ENCODE data around the gene STX16. TPM values are rescaled to one million over a fixed set of nuclear protein-coding genes. Genes with fewer than 3 reads are reported as not detected.

The STX16 gene
- total and polyA plus RNA-seq, 9 of the 15 experiments (the other 6 are each of a cell fraction or from before 2014, with no cell fraction given) = 4.4 to 43.5 (median 14.7) TPM

DNA sequence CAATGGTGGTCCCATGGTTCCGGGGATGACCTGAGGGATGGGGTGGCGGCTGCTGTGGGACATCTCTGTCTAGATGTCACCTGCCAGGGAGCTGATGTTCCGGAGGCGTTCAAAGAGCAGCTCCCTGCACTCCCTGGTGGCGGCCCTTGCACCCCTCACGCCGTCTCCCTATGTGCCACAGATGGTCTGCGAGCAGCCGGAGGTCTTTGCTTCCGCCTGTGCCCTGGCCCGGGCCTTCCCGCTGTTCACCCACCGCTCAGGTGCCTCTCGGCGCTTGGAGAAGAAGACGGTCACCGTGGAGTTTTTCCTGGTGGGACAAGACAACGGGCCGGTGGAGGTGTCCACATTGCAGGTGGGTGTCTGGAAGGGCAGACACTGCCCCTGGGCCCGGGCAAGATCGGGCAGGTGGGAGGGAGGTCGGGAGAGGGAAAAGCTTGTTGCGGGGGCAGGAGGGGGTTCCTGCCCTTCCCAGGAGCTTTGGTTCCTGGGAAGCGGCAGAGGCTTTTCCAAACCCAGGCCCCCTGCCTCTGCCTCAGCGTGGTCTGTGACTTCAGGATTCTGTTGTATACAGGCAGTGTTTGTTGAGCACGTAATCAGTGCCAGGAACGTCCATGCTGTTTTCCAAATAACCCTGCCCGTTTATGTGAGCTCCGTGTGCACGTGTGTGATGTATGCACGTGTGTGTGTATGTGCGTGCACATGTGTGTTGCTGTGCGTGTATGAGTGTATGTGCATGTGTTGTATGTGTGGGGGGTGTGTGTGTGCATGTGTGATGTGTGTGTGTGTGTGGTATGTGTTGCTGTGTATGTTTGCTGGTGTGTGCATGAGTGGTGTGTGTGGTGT, 43.4 kb downstream of the STX16 start:
- Histone ChIP-seq H3K4me3 (no peak overlapping the region), H3K27ac (ENCODE audit: extremely low read depth, low read depth, low read length) (no peak overlapping the region), H3K4me1 (replicated peaks in 1 of 2; ENCODE audit: control insufficient read depth in 2 of 2, insufficient read depth in 2 of 2, low read length in 2 of 2) (peaks cover 3 to 39% of the 10 kb centered on the region in 2 experiments; a peak in 3 of 5 replicates), H2AFZ (ENCODE audit: low read depth, low read length) (no peak overlapping the region), H3K4me2 (ENCODE audit: insufficient read depth, low read length) (no peak overlapping the region), H3K9me3 (replicated peaks; ENCODE audit: control insufficient read depth, insufficient read depth, low read depth, low read length) (no peaks in the 10 kb centered on the region), H4K20me1 (replicated peaks; ENCODE audit: control insufficient read depth, insufficient read depth, low read length) (no peaks in the 10 kb centered on the region), H3K36me3 (ENCODE audit: control insufficient read depth, insufficient read depth, low read length) (no peaks in the 10 kb centered on the region; the same call in 2 of the 3 replicates), H3K9me1 (ENCODE audit: control insufficient read depth, insufficient read depth, low read length) (peaks cover 6% of the 10 kb centered on the region), H3K27me3 (ENCODE audit: control insufficient read depth in 2 of 2, insufficient read depth in 2 of 2, low read length in 2 of 2) (no peaks in the 10 kb centered on the region; a peak in 1 of 5 replicates), H3K79me2 (ENCODE audit: control insufficient read depth, insufficient read depth, low read length) (no peaks in the 10 kb centered on the region), H3K9ac (ENCODE audit: insufficient read depth in 1 of 2, low read depth in 2 of 2, low read length in 2 of 2) (no peak overlapping the region)
- no TSS peak for BruUV-seq (replicated peaks)
- TF ChIP-seq ZNF766 (CRISPR knock-in tag; conservative IDR thresholded peaks at IDR 0.05) (no peak), ZNF184 (CRISPR knock-in tag; IDR thresholded peaks at IDR 0.05) (no peak)
- POLR2A ChIA-PET = interaction anchor here (0.8 kb wide), 1 partner anchor 10 kb away, joined by 4 read pairs; no protein-coding TSS in a partner anchor
- intact Hi-C loops (cut with micrococcal nuclease) = no loop called here
- 85% methylated on average over 30 of the region's 33 CpGs for WGBS (ENCODE audit: insufficient coverage, low coverage, missing lambda C conversion rate)
- DNase-seq (ENCODE audit: extremely low read depth in 1 of 4, low spot score in 3 of 4) (no peak), ATAC-seq (no peak), FAIRE-seq (no peak)
- in situ Hi-C loops (cut with MboI) = no loop called here
- CTCF ChIA-PET (ENCODE audit: low intra/inter-chr PET ratio) = no interaction called here

DNA sequence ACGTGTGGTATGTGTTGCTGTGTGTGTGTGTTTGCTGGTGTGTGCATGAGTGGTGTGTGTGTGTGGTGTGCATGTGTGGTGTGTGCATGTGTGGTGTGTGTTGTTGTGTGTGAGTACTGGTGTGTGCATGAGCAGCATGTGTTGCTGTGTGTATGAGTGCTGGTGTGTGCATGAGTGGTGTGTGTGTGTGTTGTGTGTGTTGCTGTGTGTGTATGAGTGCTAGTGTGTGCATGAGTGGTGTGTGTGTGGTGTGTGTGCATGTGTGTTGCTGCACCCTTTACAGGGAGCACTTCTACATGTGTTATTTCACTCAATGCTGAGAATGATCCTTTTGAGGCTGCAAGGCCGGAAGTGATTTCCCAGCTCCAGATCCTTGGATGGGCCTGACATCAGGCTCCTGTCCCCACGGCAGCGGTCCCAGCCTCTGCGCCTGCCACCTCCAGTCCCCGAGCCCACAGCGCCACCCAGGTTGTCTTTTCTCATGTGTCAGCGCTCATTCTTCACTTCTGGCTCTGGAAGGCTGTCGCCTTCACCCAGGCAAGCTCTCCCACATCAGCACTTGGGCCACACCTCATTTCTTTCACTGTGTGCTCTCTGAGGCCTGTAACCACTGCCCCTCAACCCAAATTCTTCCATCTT, 44.1 kb downstream of the STX16 start:
- FAIRE-seq = peak; percentile 81
- no peaks in the 10 kb centered on the region; a peak in 1 of 5 replicates for H3K27me3 ChIP-seq (ENCODE audit: control insufficient read depth in 2 of 2, insufficient read depth in 2 of 2, low read length in 2 of 2)
- H2AFZ ChIP-seq (ENCODE audit: low read depth, low read length) = no peak overlapping the region
- H3K9me3 ChIP-seq (replicated peaks; ENCODE audit: control insufficient read depth, insufficient read depth, low read depth, low read length) = no peaks in the 10 kb centered on the region
- in situ Hi-C loops (cut with MboI) = no loop called here
- intact Hi-C loops (cut with micrococcal nuclease) = no loop called here
- no peak overlapping the region for H3K4me2 ChIP-seq (ENCODE audit: insufficient read depth, low read length)
- TF ChIP-seq PHF20 (IDR thresholded peaks at IDR 0.05; ENCODE audit: partially characterized antibody) = peak; percentile 34
- no peak for TF ChIP-seq XRCC5 (IDR thresholded peaks at IDR 0.05; ENCODE audit: low read depth, low read length)
- TF ChIP-seq ZNF253 (CRISPR knock-in tag; conservative IDR thresholded peaks at IDR 0.05) = no peak
- TF ChIP-seq IRF2 (CRISPR knock-in tag; IDR thresholded peaks at IDR 0.05) = no peak
- TF ChIP-seq, protein P1, sequence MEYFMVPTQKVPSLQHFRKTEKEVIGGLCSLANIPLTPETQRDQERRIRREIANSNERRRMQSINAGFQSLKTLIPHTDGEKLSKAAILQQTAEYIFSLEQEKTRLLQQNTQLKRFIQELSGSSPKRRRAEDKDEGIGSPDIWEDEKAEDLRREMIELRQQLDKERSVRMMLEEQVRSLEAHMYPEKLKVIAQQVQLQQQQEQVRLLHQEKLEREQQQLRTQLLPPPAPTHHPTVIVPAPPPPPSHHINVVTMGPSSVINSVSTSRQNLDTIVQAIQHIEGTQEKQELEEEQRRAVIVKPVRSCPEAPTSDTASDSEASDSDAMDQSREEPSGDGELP (CRISPR knock-in tag; IDR thresholded peaks at IDR 0.05; ENCODE audit: borderline replicate concordance) = no peak
- H4K20me1 ChIP-seq (replicated peaks; ENCODE audit: control insufficient read depth, insufficient read depth, low read length) = no peaks in the 10 kb centered on the region
- H3K27ac ChIP-seq (ENCODE audit: extremely low read depth, low read depth, low read length) = no peak overlapping the region
- H3K9me1 ChIP-seq (ENCODE audit: control insufficient read depth, insufficient read depth, low read length) = peaks cover 6% of the 10 kb centered on the region
- no TSS peak for BruUV-seq (replicated peaks)
- ATAC-seq = no peak
- DNase-seq (ENCODE audit: extremely low read depth in 1 of 4, low spot score in 3 of 4) = no peak
- CTCF ChIA-PET (ENCODE audit: low intra/inter-chr PET ratio) = no interaction called here
- POLR2A ChIA-PET = interaction anchor here (0.8 kb wide), 1 partner anchor 11 kb away, joined by 4 read pairs; no protein-coding TSS in a partner anchor
- no peaks in the 10 kb centered on the region; the same call in 2 of the 3 replicates for H3K36me3 ChIP-seq (ENCODE audit: control insufficient read depth, insufficient read depth, low read length)
- peaks cover 3 to 39% of the 10 kb centered on the region in 2 experiments; a peak in 3 of 5 replicates for H3K4me1 ChIP-seq (replicated peaks in 1 of 2; ENCODE audit: control insufficient read depth in 2 of 2, insufficient read depth in 2 of 2, low read length in 2 of 2)
- H3K9ac ChIP-seq (ENCODE audit: insufficient read depth in 1 of 2, low read depth in 2 of 2, low read length in 2 of 2) = no peak overlapping the region
- no peak overlapping the region for H3K4me3 ChIP-seq
- H3K79me2 ChIP-seq (ENCODE audit: control insufficient read depth, insufficient read depth, low read length) = no peaks in the 10 kb centered on the region
- WGBS (ENCODE audit: insufficient coverage, low coverage, missing lambda C conversion rate) = 75% methylated on average over 3 of the region's 9 CpGs
